NCI-H1694 (cell line): Measurements from ENCODE around the gene ITIH3.
"Not testable (repeated sequence)": the region's sequence is repeated elsewhere in the genome, so short reads cannot be mapped to it uniquely, and the experiment has no call there.

ENCODE experiments used
- DNase-seq: peaks from one replicate; lab custom pipeline; 2025; lab: John Stamatoyannopoulos, UW

The ITIH3 gene

DNA sequence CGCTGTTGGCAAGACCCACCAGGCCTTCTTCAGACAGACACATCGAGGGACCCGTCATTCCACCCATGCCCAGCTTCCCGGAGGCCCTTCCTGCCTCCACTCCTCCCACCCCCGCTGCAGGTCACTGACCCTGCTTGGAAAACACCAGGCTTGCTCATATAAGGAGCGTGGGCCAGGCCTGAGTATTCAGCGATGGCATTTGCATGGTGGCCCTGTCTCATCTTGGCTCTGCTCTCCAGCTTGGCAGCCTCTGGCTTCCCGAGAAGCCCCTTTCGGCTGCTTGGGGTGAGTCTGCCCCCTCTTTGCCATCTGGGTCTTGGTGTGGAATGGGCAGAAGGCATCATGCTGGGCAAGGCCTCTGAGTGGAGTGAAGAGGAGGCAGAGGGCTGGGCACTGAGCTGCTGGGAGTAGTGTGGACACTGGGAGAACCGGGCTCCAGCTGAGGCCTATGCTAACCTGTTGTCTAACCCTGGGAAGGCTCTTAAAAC, at the start of gene ITIH3:
Gene ITIH3, plus strand, starts transcription at position 185 of the 488 bp plus-strand sequence. Its CDS starts 8 bp downstream, at position 193.
- DNase-seq: no peak

DNA sequence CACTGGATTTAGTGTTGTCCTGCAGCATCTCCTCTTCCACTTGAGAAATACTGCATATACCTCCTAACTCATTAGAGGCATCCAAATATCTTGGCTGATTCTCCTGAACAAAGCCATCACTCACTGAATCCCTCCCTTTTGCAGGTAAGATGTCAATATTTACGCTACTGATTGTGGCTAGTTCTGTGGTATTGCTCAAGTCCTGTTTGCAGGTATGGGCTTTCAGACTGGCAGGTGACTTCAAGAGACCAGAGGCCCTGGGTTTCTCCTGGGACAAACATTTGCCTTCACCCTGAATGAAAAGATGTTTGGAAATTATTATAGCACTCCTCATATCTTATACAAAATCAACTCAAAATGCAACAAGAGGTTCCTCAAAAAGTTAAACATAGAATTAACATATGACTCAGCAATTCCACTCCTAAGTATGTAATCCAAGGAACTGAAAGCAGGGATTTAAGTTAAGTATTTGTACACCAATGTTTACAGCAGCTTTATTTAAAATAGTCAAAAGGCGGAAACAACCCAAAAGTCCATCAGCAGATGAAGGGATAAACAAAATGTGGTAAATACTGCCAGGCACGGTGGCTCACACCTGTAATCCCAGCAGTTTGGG, 42.4 kb upstream of the ITIH3 start:
- DNase-seq: no peak

- DNase-seq: no peak
Measured at GRCh38 chr3:52754373-52754772, 40.2 kb upstream of the ITIH3 start.

DNA sequence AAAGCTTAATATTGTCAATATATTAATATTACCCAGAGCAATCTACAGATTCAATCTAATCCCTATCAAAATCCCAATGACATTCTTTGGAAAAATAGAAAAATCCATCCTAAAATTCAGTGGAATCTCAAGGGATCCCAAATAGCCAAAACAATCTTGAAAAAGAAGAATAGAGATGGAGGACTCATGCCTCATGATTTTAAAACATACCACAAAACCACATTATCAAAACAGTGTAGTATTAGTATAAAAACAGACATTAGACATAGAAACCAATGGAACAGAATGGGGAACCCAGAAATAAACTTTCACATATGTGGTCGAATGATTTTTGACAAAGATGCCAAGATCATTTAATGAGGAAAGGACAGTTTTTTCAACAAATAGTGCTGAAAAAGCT, 38.5 kb upstream of the ITIH3 start:
- no peak for DNase-seq

DNA sequence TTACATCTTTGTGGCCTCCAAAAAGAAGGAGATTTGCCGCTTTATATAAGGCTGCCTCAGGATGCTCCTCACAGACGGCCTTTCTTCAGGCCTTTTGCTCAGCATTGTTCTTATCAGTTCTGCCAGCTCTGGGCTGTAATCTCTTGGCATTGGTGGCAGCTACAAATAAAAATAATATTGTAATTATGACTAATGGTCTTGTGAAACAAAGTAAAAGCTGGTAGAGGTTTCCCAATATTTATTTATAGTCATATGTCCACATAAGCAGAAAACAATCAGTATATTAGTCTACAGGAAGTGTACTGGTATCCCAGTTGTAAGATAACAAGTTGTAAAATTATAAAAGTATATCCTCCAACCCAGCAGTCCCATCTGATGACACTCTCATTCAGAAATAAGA, 31.1 kb upstream of the ITIH3 start:
- DNase-seq: no peak

DNA sequence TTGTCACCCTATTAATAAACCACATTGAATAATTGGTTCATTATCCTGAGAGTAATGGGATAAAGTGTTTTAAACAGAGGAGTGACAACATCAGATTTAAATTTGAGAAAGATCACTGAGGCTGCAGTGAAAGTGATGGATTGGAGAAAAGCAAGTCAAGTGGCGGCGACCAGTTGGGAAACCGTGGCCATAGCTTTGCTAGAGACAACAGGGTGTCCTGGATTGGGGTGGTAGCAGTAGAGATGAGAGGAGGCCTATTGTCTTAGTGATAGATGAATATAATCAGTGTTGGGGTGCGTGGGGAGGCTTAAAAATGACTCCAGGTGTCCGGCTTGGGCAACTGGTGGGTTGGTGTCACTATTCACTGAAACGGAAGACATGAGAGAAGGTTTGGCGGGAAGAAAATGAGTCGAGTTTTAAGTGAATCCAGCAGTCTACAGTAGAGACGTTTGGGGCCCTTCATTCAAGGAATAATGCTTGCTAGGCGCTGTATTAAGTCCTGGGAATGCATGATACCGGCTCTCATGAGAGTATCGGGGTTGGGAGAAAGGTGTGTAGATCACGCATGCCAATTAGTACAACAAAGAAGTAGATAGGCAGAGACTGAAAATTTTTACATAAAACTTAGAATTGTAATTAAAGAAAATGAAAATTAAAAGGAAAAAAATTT, 24.7 kb upstream of the ITIH3 start:
- DNase-seq: no peak

- peak; percentile 54 for DNase-seq
Measured at GRCh38 chr3:52770496-52771333, 23.9 kb upstream of the ITIH3 start, which contains the start of gene NEK4. NEK4 (minus strand) TSS chr3:52770940; CDS start chr3:52770746, 194 bp downstream.

GRCh38 chr3:52771334-52771681, 23.3 kb upstream of the ITIH3 start:
- no peak for DNase-seq

- DNase-seq: no peak
Measured at GRCh38 chr3:52771702-52772101, 22.9 kb upstream of the ITIH3 start.

DNA sequence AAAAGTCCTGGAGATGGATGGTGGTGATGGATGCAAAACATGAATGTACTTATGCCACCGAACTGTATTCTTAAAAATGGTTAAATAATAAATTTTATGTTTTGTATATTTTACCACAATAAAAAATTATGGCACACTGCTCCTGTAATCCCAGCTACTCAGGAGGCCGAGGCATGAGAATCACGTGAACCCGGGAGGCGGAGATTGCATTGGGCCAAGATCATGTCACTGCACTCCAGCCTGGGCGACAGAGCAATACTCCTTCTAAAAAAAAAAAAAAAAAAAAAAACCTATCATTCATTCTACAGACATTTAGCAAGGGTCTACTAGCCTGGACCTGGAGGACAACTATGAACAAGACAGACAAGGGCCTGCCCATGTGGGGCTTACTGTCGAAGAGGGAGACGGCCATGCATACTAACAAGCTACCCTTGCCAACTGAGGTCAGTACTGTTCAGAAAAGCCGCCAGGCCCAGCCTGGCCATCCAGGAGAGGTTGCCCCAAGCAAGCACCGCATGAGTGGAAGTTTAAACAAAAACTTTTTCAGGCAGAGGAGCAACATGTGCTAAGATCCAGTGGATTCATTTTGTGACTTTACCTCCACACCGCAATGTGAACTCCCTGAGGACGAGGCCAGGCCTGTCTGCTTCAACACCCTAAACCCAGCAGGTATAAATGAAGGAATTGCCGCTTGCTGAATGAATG, 21.1 kb upstream of the ITIH3 start:
- no peak for DNase-seq

- DNase-seq: no peak
Measured at GRCh38 chr3:52774066-52774713, 20.4 kb upstream of the ITIH3 start.

DNA sequence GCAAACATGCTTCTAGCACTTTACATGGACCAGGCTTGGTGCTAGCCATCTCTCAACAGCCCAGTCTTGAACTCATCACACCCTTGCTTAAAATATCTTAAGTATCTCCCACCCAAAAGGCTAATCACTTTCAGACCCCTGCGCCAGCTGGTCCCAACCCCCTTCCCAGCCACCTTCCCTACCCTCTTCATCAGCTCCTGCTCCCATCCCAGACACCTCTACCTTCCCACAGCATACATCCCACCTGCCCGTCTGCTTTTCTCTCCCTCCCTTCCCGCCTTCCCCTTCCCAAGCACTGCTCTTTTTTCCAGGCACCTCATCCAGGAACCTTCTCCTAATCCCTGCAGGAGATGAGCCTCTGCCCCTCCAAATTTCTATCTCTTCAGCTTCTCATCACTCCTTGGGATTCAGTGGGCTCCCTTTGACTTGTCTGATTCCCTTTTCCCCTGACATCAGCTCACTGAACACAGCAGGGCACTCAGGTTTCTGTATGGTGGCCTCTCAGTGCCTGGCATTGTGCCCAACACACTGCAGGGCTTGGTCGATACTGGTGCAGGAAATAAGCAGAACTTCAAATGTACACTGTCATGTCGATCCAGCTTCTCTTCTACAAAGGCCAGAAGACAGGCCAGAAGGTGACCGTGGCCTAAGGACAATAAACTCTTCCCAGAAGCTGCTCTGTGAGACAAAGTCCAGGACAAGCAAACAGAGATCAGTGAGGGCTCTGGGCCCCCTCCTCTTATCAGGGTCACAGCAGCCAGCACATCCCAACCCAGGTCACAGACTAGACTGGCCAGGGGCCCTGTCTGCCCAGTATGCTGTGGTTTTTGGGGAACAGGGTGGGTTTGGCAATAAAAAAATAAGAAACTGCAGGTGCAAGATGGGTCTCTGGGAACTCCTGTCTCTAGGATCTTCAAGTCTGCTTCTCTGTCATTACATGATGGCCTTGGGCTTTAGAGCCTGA, 19.4 kb upstream of the ITIH3 start:
- DNase-seq: no peak

DNA sequence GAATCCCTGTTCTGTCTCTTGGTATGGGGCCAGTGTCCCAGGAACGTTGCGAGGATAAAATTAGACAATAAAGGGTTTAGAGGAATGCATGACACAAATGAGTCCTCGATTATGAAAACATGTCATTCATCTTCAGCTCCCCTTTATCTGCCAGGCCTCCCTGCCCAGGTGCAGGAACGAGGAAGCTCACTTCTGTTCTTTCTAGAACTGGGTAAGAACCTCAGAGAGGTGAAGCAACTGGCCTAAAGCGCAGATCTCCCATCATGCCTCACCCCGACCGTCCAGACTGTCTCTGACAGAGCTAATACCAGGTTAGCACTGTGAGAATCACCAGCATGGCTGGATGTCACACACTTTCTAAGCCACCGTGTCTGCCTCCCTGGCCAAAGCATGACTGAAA, 18.7 kb upstream of the ITIH3 start:
- DNase-seq: no peak

GRCh38 chr3:52776486-52776885, 18.1 kb upstream of the ITIH3 start:
- not testable (repeated sequence) for DNase-seq

- no peak for DNase-seq
Measured at GRCh38 chr3:52777127-52777958, 17.3 kb upstream of the ITIH3 start, which contains the start of gene ITIH1. ITIH1 (plus strand) TSS chr3:52777599; CDS start chr3:52777616, 17 bp downstream.

GRCh38 chr3:52777959-52778805, 16.4 kb upstream of the ITIH3 start:
- no peak for DNase-seq

DNA sequence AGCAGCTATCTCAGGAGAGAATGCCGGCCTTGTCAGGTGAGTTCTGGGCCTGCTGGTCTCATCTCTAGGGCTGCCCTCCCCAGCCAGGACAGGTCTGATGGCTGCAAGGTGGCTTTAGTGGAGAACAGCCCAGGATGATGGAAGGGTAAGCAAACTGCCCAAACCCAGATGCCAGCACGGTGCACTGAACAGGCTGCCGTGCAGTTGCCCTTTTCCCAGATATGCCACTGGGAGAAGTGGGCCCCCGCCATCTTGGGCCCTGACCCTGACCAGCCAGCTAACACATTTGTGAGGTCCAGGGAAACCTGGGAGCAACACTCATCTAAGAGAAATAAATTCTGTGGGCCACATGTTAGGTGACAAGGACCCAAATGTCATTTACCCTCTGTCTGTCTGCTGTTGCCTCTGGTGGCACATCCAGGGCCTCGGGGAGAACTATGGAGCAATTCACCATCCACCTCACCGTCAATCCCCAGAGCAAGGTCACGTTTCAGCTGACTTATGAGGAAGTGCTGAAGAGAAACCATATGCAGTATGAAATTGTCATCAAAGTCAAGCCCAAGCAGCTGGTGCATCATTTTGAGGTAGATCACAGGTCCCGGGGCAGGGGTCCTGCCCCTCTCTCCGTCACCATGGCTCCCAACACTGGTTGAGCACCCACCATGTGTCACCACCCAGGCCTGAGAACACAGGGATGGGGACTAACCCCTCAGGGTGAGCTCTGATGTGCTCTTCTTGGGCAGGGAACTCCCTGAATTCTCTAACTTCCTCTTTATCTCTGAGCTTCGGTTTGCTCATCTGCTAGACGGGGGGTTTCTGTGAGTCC, 15.4 kb upstream of the ITIH3 start:
- DNase-seq: no peak
